Measurements from ENCODE around the gene TRPM2. TPM values are rescaled to one million over a fixed set of nuclear protein-coding genes. Genes with fewer than 3 reads are reported as not detected.

TRPM2 gene
- total RNA-seq, 1 experiment from 2014 or later: not detected

GRCh38 chr21:44390886-44391285 is 37.5 kb downstream of the TRPM2 start:
- BruUV-seq (replicated peaks): no TSS peak
- H2AFZ ChIP-seq: no peak overlapping the region
- H3K4me1 ChIP-seq (replicated peaks; ENCODE audit: insufficient read depth): no peaks in the 10 kb centered on the region
- H3K4me3 ChIP-seq: no peak overlapping the region
- no peak for DNase-seq
- H3F3A ChIP-seq (ENCODE audit: insufficient read depth, low read depth): no peaks in the 10 kb centered on the region
- H3K4me2 ChIP-seq: no peak overlapping the region
- TF ChIP-seq EZH2 (IDR thresholded peaks at IDR 0.05; ENCODE audit: low read depth) (no peak), CTCF (conservative IDR thresholded peaks at IDR 0.05) (no peak)
- H3K9me3 ChIP-seq (ENCODE audit: insufficient read depth, low read depth): no peaks in the 10 kb centered on the region
- no peaks in the 10 kb centered on the region for H4K20me1 ChIP-seq (ENCODE audit: insufficient read depth)
- H3K27me3 ChIP-seq (ENCODE audit: insufficient read depth, low read depth): peaks cover 41% of the 10 kb centered on the region
- H3K79me2 ChIP-seq (ENCODE audit: low read depth): no peaks in the 10 kb centered on the region
- H3K9me2 ChIP-seq (ENCODE audit: insufficient read depth): no peaks in the 10 kb centered on the region
- no peaks in the 10 kb centered on the region for H3K36me3 ChIP-seq (ENCODE audit: low read depth)
- intact Hi-C loops (cut with micrococcal nuclease; ENCODE audit: unreplicated experiment): no loop called here
- ChIA-PET CTCF (no interaction called here), POLR2A (ENCODE audit: unreplicated experiment) (interaction anchor here (0.7 kb wide), 1 partner anchor 402 kb away, joined by 8 read pairs; no protein-coding TSS in a partner anchor)
- H3K27ac ChIP-seq: no peak overlapping the region

- no peaks in the 10 kb centered on the region for H3K4me1 ChIP-seq (replicated peaks; ENCODE audit: insufficient read depth)
- no peak overlapping the region for H2AFZ ChIP-seq
- H3K79me2 ChIP-seq (ENCODE audit: low read depth): no peaks in the 10 kb centered on the region
- H3K4me2 ChIP-seq: no peak overlapping the region
- no TSS peak for BruUV-seq (replicated peaks)
- H3K27me3 ChIP-seq (ENCODE audit: insufficient read depth, low read depth): peaks cover 41% of the 10 kb centered on the region
- POLR2A ChIA-PET (ENCODE audit: unreplicated experiment): no interaction called here
- no peak for TF ChIP-seq EZH2 (IDR thresholded peaks at IDR 0.05; ENCODE audit: low read depth)
- no peak for TF ChIP-seq CTCF (conservative IDR thresholded peaks at IDR 0.05)
- H3K9me2 ChIP-seq (ENCODE audit: insufficient read depth): no peaks in the 10 kb centered on the region
- no peaks in the 10 kb centered on the region for H3K36me3 ChIP-seq (ENCODE audit: low read depth)
- no peaks in the 10 kb centered on the region for H3K9me3 ChIP-seq (ENCODE audit: insufficient read depth, low read depth)
- no peak overlapping the region for H3K27ac ChIP-seq
- DNase-seq: no peak
- CTCF ChIA-PET: no interaction called here
- H3K4me3 ChIP-seq: no peak overlapping the region
- intact Hi-C loops (cut with micrococcal nuclease; ENCODE audit: unreplicated experiment): no loop called here
- H4K20me1 ChIP-seq (ENCODE audit: insufficient read depth): no peaks in the 10 kb centered on the region
- no peaks in the 10 kb centered on the region for H3F3A ChIP-seq (ENCODE audit: insufficient read depth, low read depth)
Measured at GRCh38 chr21:44391345-44392091, 38.1 kb downstream of the TRPM2 start.

DNA sequence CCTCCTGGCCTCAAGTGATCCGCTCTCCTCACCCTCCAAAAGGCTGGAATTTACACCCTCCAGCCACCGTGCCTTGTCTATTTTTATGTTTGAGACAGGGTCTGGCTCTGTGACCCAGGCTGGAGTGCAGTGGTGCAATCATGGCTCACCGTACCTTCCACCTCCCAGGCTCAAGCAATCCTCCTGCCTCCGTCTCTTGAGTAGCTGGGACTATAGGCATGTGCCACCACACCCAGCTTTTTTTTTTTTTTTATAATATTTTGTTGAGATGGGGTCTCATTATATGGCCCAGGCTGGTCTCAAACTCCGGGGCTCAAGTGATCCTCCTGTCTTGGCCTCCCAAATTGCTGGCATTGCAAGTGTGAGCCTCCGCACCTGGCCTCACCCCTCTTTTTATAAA is 38.8 kb downstream of the TRPM2 start:
- DNase-seq: no peak
- CTCF ChIA-PET: no interaction called here
- Histone ChIP-seq H3K9me3 (ENCODE audit: insufficient read depth, low read depth) (no peaks in the 10 kb centered on the region), H3K4me2 (no peak overlapping the region), H4K20me1 (ENCODE audit: insufficient read depth) (no peaks in the 10 kb centered on the region), H3K9me2 (ENCODE audit: insufficient read depth) (no peaks in the 10 kb centered on the region), H3K4me1 (replicated peaks; ENCODE audit: insufficient read depth) (no peaks in the 10 kb centered on the region), H3K27ac (no peak overlapping the region), H3K79me2 (ENCODE audit: low read depth) (no peaks in the 10 kb centered on the region), H3F3A (ENCODE audit: insufficient read depth, low read depth) (no peaks in the 10 kb centered on the region), H3K4me3 (no peak overlapping the region), H3K36me3 (ENCODE audit: low read depth) (no peaks in the 10 kb centered on the region), H3K27me3 (ENCODE audit: insufficient read depth, low read depth) (peaks cover 41% of the 10 kb centered on the region), H2AFZ (no peak overlapping the region)
- intact Hi-C loops (cut with micrococcal nuclease; ENCODE audit: unreplicated experiment): no loop called here
- POLR2A ChIA-PET (ENCODE audit: unreplicated experiment): no interaction called here
- TF ChIP-seq EZH2 (IDR thresholded peaks at IDR 0.05; ENCODE audit: low read depth) (no peak), CTCF (conservative IDR thresholded peaks at IDR 0.05) (no peak)
- BruUV-seq (replicated peaks): no TSS peak
